ENCODE measurements around the gene MLF2. TPM values are rescaled to one million over a fixed set of nuclear protein-coding genes. Genes with fewer than 3 reads are reported as not detected.
"Not testable (repeated sequence)": the region's sequence is repeated elsewhere in the genome, so short reads cannot be mapped to it uniquely, and the experiment has no call there.

Gene MLF2
- total RNA-seq, 2 donors from 2014 or later = 121 to 138 TPM

DNA sequence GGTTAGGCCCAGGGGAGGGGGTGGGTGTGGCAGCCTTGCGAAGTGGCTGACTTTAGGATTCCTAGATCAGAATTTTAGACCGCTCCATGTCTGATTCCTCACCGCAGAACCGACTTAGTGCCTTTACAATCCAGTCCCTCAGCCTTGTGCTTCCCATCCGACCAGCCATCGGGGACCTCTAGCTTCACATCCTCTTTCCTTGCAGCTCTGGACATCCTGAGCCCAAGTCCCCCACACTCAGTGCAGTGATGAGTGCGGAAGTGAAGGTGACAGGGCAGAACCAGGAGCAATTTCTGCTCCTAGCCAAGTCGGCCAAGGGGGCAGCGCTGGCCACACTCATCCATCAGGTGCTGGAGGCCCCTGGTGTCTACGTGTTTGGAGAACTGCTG is 28.5 kb downstream of the MLF2 start:
- DNase-seq (ENCODE audit: low spot score) = no peak
- H3K4me3 ChIP-seq = peak overlapping the region; percentile 61 to 74
- H3K9me3 ChIP-seq = no peaks in the 10 kb centered on the region
- TF ChIP-seq CTCF (IDR thresholded peaks at IDR 0.05) = no peak
- peaks cover 20% of the 10 kb centered on the region for H3K36me3 ChIP-seq
- no peaks in the 10 kb centered on the region for H3K27me3 ChIP-seq
- H3K27ac ChIP-seq = peak overlapping the region; percentile 82 to 88
- peaks cover 0 to 15% of the 10 kb centered on the region in 2 donors for H3K4me1 ChIP-seq

DNA sequence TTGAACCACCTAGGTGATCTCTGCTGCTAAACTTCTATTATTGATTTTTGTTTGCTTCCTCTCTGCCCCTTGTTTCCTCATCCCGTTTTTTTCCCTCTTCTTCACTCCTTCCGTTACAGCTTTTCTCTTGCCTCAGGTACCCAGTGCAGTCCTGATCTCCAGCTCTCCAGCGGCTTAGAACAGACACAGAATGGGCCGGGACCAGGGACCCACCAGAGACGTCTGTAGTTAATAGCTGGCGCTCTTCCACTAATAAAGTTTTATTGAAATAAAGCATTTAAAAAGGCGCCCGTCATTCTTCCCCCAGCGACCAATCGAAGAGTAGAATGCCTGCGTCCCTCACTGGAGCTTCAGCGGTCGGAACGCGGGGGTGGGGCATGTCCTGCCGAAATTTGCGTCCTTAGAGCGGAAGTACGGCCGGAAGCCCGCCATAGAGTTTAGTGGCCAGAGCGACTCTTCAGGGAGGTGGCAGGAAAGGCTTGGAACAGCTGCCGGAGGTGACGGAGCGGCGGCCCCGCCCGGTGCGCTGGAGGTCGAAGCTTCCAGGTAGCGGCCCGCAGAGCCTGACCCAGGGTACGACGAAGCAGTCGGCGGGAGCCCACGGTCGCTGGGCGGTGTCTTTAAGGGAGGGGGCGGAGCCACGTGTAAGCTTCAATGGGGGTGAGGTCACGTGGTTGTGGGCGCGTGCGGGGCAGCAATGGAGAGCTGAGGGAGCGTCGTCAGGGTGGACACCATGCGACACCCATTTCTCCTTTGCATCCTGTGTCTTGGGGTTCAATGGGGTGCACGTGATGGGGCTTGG is 29.1 kb downstream of the MLF2 start, which contains the start of gene COPS7A:
Gene COPS7A (plus strand): TSS at position 440 of the 802 bp plus-strand sequence. CDS start 611 bp downstream, outside the sequence.
- DNase-seq (ENCODE audit: low spot score) = peak; percentile 98
- Histone ChIP-seq H3K9me3 (no peaks in the 10 kb centered on the region), H3K36me3 (peaks cover 14% of the 10 kb centered on the region), H3K4me3 (peak within 1 kb of the TSS; percentile 61 to 74), H3K27me3 (no peaks in the 10 kb centered on the region), H3K4me1 (peaks cover 0 to 15% of the 10 kb centered on the region in 2 donors), H3K27ac (peak within 1 kb of the TSS; percentile 82 to 88)
- no peak for TF ChIP-seq CTCF (IDR thresholded peaks at IDR 0.05)

DNA sequence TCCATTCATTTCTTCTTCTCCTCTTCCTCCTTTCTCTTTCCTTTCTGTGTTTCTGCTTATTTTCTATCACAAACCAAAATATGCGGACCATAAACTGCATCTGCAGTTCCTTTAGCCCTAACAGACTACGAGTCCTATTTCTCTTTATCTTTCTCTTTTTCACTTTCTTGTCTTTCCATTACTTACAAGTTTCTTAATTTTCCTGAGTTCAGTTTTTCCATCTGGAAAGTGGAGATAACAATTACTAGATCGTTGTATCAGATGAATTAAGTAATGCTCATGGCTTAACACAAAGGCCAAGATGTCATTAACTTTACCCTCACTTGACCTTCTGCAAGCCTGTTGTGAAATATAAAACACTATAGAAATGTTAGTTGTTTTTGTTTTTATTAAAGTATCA is 30.1 kb downstream of the MLF2 start:
- Histone ChIP-seq H3K27ac (no peak overlapping the region), H3K9me3 (no peaks in the 10 kb centered on the region), H3K4me1 (peaks cover 0 to 15% of the 10 kb centered on the region in 2 donors), H3K36me3 (peaks cover 5% of the 10 kb centered on the region), H3K4me3 (no peak overlapping the region), H3K27me3 (no peaks in the 10 kb centered on the region)
- DNase-seq (ENCODE audit: low spot score) = no peak
- TF ChIP-seq CTCF (IDR thresholded peaks at IDR 0.05) = no peak

DNA sequence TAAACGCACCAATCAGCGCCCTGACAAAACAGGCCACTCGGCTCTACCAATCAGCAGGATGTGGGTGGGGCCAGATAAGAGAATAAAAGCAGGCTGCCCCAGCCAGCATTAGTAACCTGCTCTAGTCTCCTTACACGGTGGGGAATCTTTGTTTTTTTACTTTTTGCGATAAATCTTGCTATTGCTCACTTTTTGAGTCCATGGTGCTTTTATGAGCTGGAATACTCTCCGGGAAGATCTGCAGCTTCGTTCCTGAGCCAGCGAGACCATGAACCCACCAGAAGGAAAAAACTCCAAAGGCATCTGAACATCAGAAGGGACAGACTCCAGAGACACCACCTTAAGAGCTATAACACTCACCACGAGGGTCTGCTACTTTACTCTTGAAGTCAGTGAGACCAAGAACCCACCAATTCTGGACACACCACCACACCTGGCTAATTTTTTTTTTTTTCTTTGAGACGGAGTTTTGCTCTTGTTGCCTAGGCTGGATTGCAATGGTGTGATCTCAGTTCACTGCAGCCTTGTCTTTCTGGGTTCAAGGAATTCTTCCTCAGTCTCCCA is 36.0 kb downstream of the MLF2 start:
- Histone ChIP-seq H3K4me1 (no peaks in the 10 kb centered on the region), H3K9me3 (no peaks in the 10 kb centered on the region), H3K27me3 (no peaks in the 10 kb centered on the region), H3K27ac (no peak overlapping the region), H3K36me3 (no peaks in the 10 kb centered on the region), H3K4me3 (no peak overlapping the region)
- TF ChIP-seq CTCF (IDR thresholded peaks at IDR 0.05) = no peak
- DNase-seq (ENCODE audit: low spot score) = no peak

DNA sequence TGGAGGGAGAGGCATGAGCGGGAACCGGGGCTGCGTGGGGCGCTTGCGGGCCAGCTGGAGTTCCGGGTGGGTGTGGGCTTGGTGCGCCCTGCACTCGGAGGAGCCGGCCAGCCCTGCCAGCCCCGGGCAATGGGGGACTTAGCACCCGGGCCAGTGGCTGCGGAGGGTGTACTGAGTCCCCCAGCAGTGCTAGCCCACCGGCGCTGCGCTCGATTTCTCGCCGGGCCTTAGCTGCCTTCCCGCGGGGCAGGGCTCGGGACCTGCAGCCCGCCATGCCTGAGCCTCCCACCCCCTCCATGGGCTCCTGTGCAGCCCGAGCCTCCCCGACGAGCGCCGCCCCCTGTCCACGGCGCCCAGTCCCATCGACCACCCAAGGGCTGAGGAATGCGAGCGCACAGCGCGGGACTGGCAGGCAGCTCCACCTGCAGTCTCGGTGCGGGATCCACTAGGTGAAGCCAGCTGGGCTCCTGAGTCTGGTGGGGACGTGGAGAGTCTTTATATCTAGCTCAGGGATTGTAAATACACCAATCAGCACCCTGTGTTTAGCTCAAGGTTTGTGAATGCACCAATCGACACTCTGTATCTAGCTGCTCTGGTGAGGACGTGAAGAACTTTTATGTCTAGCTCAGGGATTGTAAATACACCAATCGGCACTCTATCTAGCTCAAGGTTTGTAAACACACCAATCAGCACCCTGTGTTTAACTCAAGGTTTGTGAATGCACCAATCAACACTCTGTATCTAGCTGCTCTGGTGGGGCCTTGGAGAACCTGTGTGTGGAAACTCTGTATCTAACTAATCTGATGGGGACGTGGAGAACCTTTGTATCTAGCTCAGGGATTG is 36.7 kb downstream of the MLF2 start:
- H3K4me1 ChIP-seq; H3K4me3 ChIP-seq; H3K36me3 ChIP-seq; H3K9me3 ChIP-seq; H3K27ac ChIP-seq; H3K27me3 ChIP-seq; DNase-seq (ENCODE audit: low spot score): not testable (repeated sequence)

DNA sequence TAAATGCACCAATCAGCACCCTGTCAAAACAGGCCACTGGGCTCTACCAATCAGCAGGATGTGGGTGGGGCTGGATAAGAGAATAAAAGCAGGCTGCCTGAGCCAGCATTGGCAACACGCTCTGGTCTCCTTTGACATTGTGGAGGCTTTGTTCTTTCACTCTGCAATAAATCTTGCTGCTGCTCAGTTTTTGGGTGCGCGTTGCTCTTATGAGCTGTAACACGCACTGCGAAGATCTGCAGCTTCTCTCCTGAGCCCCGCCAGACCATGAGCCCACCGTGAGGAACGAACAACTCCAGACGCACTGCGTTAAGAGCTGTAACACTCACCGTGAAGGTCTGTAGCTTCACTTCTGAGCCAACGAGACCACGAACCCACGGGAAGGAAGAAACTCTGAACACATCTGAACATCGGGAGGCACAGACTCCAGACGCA is 44.0 kb downstream of the MLF2 start:
- Histone ChIP-seq H3K9me3 (no peaks in the 10 kb centered on the region), H3K4me3 (no peak overlapping the region), H3K4me1 (no peaks in the 10 kb centered on the region), H3K36me3 (no peaks in the 10 kb centered on the region), H3K27ac (no peak overlapping the region), H3K27me3 (peaks cover 0 to 2% of the 10 kb centered on the region in 2 donors)
- DNase-seq (ENCODE audit: low spot score) = no peak
- TF ChIP-seq CTCF (IDR thresholded peaks at IDR 0.05) = no peak

GRCh38 chr12:6708351-6708750 is 44.6 kb downstream of the MLF2 start:
- H3K36me3 ChIP-seq; H3K27me3 ChIP-seq; H3K4me3 ChIP-seq; DNase-seq (ENCODE audit: low spot score); H3K9me3 ChIP-seq; H3K27ac ChIP-seq; H3K4me1 ChIP-seq: not testable (repeated sequence)
